Epithelial cell of proximal tubule (primary cell): ENCODE results near the gene GRB10. TPM values are rescaled to one million over a fixed set of nuclear protein-coding genes. Genes with fewer than 3 reads are reported as not detected.
A peak's percentile ranks its signal among the peaks of the same experiment; 100 is the strongest.

Source experiments
- DNase-seq: peaks from one replicate; pipeline ENCODE4 v3.0.0-alpha.2; 2011; ENCODE audit warnings: low read depth
- H3K4me3 ChIP-seq: 2 replicates; pipeline ENCODE4 v1.5.1; 2011; ENCODE audit warnings: low read depth, mild to moderate bottlenecking, low read length
- total RNA-seq: library from RNA; depleted of rRNA; stranded (reverse); fragments of >200 nt; gene quantifications from 2 replicates; pipeline ENCODE4 v1.2.3, GENCODE V29; 2015
- TF ChIP-seq, protein P1 (sequence below): conservative IDR thresholded peaks from 2 replicates; pipeline ENCODE4 v1.5.1; 2012; ENCODE audit warnings: low read depth, mild to moderate bottlenecking, low read length

The GRB10 gene
- total RNA-seq, 1 donor from 2014 or later: 33.4 TPM

DNA sequence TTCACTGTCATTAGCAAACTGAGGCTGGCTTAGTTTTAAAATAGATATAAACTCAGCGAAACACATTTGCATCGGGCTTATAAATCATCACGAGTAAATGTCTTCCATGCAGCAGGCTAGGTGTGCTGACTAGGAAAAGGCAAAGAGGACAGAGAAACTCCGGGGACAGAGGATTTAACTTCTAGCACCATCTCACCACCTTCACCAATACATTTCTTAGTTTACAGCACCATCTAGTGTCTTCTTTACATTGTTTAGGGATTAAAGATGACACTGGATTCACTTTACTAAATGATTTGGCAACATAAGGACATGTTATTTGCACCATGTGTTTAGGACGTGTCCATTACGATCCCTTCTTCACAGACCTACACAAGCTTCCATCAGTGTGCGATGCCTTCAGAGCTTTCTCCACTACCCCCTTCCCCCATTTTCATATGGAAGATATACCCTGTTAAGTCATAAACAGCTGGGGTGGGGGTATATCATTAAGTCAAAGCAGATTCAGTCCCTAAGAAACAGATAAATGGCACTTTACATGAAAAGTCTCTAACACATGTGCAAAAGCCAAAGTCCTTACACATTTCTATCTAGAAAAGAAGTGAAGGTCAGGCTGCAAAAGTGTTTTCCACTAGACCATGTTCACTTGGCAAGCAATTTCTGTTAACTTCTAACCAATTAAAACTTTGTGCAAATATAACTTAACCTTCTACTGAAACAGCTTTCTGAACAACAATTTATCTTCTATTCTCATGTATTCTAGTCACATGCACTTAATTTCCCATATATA, 103.3 kb downstream of the GRB10 start:
- DNase-seq: no peak
- H3K4me3 ChIP-seq: no peak overlapping the region
- TF ChIP-seq, protein P1, sequence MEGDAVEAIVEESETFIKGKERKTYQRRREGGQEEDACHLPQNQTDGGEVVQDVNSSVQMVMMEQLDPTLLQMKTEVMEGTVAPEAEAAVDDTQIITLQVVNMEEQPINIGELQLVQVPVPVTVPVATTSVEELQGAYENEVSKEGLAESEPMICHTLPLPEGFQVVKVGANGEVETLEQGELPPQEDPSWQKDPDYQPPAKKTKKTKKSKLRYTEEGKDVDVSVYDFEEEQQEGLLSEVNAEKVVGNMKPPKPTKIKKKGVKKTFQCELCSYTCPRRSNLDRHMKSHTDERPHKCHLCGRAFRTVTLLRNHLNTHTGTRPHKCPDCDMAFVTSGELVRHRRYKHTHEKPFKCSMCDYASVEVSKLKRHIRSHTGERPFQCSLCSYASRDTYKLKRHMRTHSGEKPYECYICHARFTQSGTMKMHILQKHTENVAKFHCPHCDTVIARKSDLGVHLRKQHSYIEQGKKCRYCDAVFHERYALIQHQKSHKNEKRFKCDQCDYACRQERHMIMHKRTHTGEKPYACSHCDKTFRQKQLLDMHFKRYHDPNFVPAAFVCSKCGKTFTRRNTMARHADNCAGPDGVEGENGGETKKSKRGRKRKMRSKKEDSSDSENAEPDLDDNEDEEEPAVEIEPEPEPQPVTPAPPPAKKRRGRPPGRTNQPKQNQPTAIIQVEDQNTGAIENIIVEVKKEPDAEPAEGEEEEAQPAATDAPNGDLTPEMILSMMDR: peak; percentile 56

DNA sequence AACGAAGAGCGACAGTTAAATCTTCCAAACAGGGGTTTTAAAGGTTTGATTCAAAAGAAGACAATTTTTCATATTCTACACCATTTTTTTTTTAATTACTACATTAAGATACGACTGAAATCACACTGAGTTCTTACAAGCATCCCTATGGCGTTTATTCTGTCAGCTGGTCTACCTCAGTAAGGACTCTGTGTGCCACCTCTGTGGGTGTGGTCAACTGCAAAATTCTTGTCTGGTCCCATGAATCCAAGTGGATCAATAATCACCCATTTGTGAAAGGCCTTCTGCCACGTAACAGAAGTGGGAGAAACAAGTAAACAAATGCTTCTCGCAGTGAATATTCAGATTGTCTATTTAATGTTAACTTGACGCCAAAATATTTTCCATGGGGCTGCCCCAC, 104.1 kb downstream of the GRB10 start:
- H3K4me3 ChIP-seq: no peak overlapping the region
- TF ChIP-seq, protein P1: no peak
- no peak for DNase-seq

DNA sequence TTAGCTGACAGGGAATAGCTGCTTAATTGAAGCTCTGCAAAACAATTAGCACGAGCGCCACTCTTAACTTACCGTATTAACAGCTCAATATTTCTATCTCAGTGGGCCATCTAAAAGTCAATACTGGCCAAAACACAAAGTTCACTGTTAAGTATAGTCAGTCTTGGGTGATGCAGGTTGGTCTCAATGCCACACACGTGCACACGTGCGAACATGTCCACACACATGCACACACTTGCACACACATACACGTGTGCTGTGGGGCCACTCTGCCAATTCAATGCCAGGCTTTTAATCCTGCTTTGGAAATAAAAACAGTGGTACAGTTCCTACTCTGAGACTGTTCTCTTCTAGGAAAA, 105.1 kb downstream of the GRB10 start:
- H3K4me3 ChIP-seq: no peak overlapping the region
- no peak for DNase-seq
- TF ChIP-seq, protein P1: no peak

DNA sequence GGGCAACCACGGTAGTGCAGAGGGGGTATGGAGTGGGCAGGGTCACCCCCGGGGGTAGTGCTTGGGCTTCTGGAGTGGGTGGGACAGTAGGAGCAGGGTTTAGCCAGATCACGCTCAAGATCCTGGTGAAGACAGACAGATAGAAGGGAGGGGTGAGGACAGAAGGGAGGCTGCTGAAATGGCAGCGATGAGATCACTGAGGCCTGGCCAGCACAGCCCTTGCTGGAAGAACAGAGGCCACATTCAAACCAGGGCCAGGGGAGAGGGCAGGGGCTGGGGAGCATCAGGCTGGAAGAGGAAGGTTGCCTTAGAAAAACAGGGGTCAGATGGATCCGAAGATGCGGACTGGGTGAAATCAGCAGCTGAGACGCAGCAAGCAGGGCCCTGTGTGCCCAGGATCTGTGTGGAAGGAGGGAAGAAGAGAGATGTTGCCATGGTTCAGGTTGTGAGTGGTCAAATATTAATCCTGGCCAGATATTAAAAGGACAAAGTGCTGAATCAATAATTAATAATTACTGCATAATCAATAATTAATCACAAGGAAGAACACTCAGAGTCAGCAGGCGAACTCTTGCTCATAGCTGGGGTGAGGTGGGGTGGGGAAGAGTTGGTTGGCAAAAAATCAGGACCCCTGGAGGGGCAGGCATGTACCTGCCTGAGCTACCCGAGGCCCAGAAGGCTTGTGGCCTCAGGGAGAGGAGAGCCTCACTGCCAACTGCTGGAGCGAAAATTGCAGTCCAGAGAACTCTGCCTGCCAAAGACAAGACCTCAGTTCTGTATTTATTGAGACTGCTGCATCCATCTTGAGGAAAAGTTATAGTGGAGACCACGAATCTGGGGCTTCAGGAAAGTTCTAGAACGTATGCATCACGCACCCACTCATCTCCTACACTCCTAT, 105.7 kb downstream of the GRB10 start:
- no peak overlapping the region for H3K4me3 ChIP-seq
- DNase-seq: no peak
- TF ChIP-seq, protein P1: no peak

DNA sequence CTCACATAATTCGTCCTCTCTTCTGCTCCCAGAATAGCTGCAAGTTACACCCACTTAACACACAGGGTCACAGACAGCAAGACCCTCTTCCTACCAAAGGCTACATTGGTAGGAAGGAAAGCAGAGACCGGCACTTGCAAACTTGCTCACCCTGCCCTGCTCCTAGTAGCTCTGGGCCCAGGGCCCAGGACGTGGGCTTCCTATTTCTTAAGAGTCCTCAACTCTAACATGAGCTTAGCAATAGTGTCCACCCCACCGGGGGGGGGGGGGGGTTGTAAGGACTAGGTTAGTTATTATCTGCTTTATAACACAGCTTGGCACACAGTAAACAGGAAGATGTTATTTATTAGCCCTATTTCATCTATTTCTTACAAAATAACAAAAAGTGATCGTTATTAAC, 106.6 kb downstream of the GRB10 start:
- no peak overlapping the region for H3K4me3 ChIP-seq
- no peak for DNase-seq
- TF ChIP-seq, protein P1: no peak

DNA sequence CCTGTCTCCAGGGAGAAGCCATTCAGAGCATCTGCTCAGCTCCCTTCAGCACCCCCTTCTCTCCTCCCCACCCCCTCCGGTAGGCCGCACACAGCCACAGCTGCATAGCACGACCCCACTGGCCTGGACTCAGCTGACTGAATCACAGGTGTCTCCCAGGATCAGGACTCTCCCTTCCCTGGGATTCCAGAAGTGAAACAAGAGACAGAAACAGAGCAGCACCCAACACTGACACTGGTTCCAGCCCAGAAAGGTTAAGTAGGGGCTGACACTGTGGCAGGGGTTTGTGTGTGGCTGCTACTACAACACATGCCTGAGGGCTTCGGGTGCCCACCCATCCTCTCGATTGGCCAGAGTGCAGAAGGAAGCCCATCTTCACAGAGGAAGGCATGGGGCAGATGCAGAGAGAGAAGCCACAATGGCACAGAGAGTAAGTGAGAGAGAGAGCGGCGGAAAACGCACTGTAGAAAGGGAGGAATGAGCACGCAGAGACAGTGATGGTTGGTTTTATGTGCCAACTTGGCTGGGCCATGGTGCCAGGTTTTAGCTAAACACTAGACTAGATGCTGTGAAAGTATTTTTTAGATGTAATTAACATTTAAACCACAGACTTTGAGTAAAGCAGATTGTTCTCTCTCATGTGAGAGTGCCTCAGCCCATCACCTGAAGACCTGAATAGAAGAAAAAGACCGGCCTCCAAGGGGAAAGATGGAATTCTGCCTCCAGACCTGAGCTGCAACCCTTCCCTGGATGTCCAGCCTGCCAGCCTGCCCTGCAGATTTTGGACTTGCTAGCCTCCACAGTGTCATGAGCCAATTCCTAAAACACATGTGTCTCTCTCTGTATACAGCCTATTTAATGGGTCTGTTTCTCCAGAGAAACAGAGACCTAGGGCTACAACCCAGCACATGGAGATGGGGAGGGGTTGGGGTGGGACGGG, 107.5 kb downstream of the GRB10 start:
- no peak for DNase-seq
- no peak overlapping the region for H3K4me3 ChIP-seq
- TF ChIP-seq, protein P1: no peak
